GM10266 (cell line): Measurements from ENCODE around the gene LEKR1.

Source experiments
- DNase-seq: peaks from one replicate; pipeline ENCODE4 v3.0.0; 2012; ENCODE audit errors: extremely low spot score
- CTCF ChIP-seq: IDR thresholded peaks from 2 replicates; pipeline ENCODE4 v1.5.1; 2012; ENCODE audit warnings: mild to moderate bottlenecking, low read depth; ENCODE audit not compliant: control insufficient read depth, insufficient read depth; ENCODE audit errors: missing control alignments

LEKR1 gene

GRCh38 chr3:156983559-156983958 lies 157.4 kb downstream of the LEKR1 start:
- no peak for DNase-seq

DNA sequence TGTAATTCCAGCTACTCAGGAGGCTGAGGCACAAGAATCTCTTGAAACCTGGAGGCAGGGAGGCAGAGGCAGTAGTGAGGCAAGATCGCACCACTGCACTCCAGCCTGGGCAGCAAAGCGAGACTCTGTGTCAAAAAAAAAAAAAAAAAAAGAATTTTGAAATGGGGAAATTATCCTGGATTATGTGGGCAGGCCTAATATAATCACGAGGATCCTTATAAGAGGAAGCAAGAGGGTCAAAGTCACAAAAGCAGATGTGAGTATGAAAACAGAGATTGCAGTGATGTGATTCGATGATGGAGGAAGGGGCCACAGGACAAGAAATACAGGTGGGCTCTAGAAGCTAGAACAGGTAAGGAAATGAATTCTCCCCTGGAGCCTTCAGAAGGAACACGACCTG lies 159.6 kb downstream of the LEKR1 start:
- no peak for TF ChIP-seq CTCF
- DNase-seq: no peak

More at GRCh38 chr3:156983559-156983958, 157.4 kb downstream of the LEKR1 start:
- no peak for TF ChIP-seq CTCF

- TF ChIP-seq CTCF: no peak
- no peak for DNase-seq
Observed at GRCh38 chr3:156987946-156988345, 161.8 kb downstream of the LEKR1 start.

DNA sequence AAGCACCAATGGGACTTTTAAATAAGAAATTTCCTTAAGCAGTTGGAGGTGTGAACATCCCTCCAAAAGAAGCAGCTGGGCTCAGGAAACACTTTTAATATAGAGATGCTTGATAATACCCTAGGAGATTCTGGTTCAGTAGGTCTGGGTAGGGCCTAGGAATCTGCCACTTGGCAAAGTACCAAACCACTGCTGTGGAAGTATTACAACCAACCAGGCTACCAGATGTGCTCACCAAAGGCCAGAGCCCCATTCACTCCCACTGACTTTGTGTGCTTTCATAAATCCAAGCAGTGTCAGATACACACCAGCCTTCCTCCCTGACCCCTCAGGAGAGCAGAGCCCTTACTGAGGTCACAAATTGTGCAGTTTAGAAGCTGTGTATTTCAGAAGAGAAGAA lies 171.2 kb downstream of the LEKR1 start:
- no peak for TF ChIP-seq CTCF
- no peak for DNase-seq

DNA sequence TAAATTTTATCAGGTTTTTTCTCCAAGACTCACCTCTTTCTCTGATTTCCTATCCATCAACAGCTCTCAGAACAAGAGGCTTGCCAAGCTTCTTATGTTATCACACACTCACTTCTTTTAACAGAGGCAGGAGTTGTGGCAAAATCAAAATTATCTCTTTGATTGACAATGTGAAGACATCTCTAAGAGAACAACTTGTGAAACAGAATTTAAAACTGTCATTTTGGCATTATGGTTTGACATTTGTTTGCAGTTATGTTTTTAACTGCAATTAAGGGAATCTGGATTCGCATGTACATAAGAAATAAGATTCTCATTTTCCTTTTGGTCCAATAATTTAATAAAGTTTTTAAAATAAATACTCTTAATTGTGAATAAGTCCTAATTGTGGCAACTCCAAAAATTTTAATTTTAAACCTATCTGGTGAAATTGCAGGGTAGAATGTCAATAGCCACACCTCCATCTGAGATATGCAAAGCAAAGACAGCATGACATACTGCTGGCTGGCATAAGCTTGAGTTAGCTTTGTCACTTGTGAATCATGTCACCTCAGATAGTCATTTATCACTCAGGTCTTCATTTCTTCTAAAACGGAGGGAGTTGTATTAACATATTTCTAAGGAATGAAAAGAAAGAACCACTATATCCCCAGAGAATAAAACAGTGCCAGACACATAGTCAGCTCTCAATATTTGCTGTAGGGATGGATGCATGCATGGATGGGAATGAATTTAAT lies 175.2 kb downstream of the LEKR1 start:
- TF ChIP-seq CTCF: no peak
- DNase-seq: no peak

- TF ChIP-seq CTCF: no peak
- no peak for DNase-seq
Observed at GRCh38 chr3:157021679-157022078, 195.5 kb downstream of the LEKR1 start.

GRCh38 chr3:157023226-157023625 lies 197.1 kb downstream of the LEKR1 start:
- no peak for DNase-seq
- no peak for TF ChIP-seq CTCF
